Measurements from ENCODE around the gene VWDE.

GRCh38 chr7:12328888-12329770 lies 74.5 kb downstream of the VWDE start:
- TF ChIP-seq POLR2A (IDR thresholded peaks at IDR 0.05; ENCODE audit: low read length) (no peak), GATA1 (IDR thresholded peaks at IDR 0.05; ENCODE audit: low read depth, low read length) (no peak)
